OCI-LY7 (cell line): Measurements from ENCODE around the gene HMGN4.

Experiments
- EZH2phosphoT487 ChIP-seq: fragments of 200-600 bp; sonication (generic); IDR thresholded peaks from 2 replicates; pipeline ENCODE4 v1.6.1; 2018; ENCODE audit warnings: low read depth, borderline replicate concordance, mild to moderate bottlenecking, mixed run types, antibody characterized with exemption, low read length, moderate library complexity, mixed read lengths
- TF ChIP-seq, protein P1 (sequence below): fragments of 200-600 bp; sonication (generic); conservative IDR thresholded peaks from 2 replicates; pipeline ENCODE4 v1.5.1; 2014; ENCODE audit warnings: mild to moderate bottlenecking, antibody characterized with exemption, low read length, moderate library complexity, mixed read lengths

DNA sequence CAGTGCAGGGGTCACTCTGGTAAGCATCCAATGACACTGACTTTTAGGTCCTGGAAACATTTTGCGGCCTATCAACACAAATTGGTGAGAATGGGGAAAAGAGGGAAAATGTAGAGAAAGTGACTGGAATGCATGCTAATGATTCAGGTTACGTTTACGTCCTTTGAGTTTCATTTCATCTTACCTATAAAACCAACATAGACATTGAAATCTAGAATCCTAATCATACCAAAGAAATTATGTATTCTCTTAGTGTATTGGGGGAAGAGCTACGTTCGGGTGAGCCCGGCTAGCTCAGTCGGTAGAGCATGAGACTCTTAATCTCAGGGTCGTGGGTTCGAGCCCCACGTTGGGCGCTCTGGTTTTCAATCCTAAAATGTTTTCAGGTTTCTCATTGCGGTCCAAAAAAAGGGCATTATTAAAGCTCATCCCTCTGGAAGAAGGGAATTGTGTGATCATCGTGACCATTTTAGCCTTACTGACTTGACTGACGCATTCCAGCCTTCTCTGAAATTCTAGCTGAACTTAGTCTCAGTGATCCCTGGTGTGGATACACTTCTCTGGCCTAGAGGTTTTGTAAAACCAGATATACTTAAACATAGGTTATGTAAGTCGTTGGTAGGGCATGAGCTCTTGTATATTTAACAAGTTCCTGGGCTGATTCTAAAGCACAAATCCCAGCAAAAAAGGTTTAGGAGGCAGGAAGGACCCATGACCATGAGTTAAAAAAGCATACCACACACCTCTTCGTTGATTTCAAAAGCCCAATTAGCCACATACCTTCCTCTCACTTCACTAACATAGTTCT is 18.3 kb downstream of the HMGN4 start:
- TF ChIP-seq, protein P1, sequence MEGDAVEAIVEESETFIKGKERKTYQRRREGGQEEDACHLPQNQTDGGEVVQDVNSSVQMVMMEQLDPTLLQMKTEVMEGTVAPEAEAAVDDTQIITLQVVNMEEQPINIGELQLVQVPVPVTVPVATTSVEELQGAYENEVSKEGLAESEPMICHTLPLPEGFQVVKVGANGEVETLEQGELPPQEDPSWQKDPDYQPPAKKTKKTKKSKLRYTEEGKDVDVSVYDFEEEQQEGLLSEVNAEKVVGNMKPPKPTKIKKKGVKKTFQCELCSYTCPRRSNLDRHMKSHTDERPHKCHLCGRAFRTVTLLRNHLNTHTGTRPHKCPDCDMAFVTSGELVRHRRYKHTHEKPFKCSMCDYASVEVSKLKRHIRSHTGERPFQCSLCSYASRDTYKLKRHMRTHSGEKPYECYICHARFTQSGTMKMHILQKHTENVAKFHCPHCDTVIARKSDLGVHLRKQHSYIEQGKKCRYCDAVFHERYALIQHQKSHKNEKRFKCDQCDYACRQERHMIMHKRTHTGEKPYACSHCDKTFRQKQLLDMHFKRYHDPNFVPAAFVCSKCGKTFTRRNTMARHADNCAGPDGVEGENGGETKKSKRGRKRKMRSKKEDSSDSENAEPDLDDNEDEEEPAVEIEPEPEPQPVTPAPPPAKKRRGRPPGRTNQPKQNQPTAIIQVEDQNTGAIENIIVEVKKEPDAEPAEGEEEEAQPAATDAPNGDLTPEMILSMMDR, result no peak
- TF ChIP-seq EZH2phosphoT487, result no peak
